HepG2 (cell line): Measurements from ENCODE around the gene GCN1. TPM values are rescaled to one million over a fixed set of nuclear protein-coding genes. Genes with fewer than 3 reads are reported as not detected.

ENCODE experiments used
- ATF4 ChIP-seq, 2 experiments: fragments of 450-650 bp in 1 of 2; sonication (generic) in 1 of 2; formaldehyde crosslinking; IDR thresholded peaks; 2 replicates each; pipeline versions ENCODE4 v1.5.0 to v1.8.0; 2020 to 2022; ENCODE audit warnings: mild to moderate bottlenecking in 1 of 2, missing genetic modification reagents in 1 of 2
- ATRX ChIP-seq: sonication (generic); formaldehyde crosslinking; IDR thresholded peaks from 2 replicates; pipeline ENCODE4 v1.4.0; 2020; ENCODE audit warnings: missing genetic modification reagents, borderline replicate concordance
- CCDC6 ChIP-seq: sonication (generic); formaldehyde crosslinking; IDR thresholded peaks from 2 replicates; pipeline ENCODE4 v1.8.1; 2022; ENCODE audit warnings: mild to moderate bottlenecking, missing genetic modification reagents, moderate library complexity
- CEBPG ChIP-seq: IDR thresholded peaks from 2 replicates; pipeline ENCODE4 v1.6.1; 2016
- GPBP1L1 ChIP-seq: sonication (generic); formaldehyde crosslinking; IDR thresholded peaks from 2 replicates; pipeline ENCODE4 v1.5.0; 2020; ENCODE audit warnings: mild to moderate bottlenecking, missing genetic modification reagents
- GTF3A ChIP-seq: sonication (generic); formaldehyde crosslinking; conservative IDR thresholded peaks from 2 replicates; pipeline ENCODE4 v1.4.0; 2020; ENCODE audit warnings: mild to moderate bottlenecking, missing genetic modification reagents
- HIVEP1 ChIP-seq: sonication (generic); formaldehyde crosslinking; IDR thresholded peaks from 2 replicates; pipeline ENCODE4 v1.4.0; 2020; ENCODE audit warnings: mild to moderate bottlenecking, missing genetic modification reagents
- MATR3 ChIP-seq: sonication (generic); formaldehyde crosslinking; IDR thresholded peaks from 2 replicates; pipeline ENCODE4 v1.4.0; 2020; ENCODE audit warnings: missing genetic modification reagents
- MYNN ChIP-seq: sonication (generic); formaldehyde crosslinking; IDR thresholded peaks from 2 replicates; pipeline ENCODE4 v1.4.0; 2020; ENCODE audit warnings: mild to moderate bottlenecking, low read depth, missing genetic modification reagents
- NFRKB ChIP-seq: fragments of 450-650 bp; IDR thresholded peaks from 2 replicates; pipeline ENCODE4 v1.6.1; 2017
- NR2C2 ChIP-seq: sonication (generic); formaldehyde crosslinking; IDR thresholded peaks from 2 replicates; pipeline ENCODE4 v1.4.0; 2020; ENCODE audit warnings: missing genetic modification reagents, mild to moderate bottlenecking, moderate library complexity, borderline replicate concordance
- NR2F1 ChIP-seq, 2 experiments: fragments of 450-650 bp in 1 of 2; formaldehyde crosslinking in 1 of 2; IDR thresholded peaks; 2 replicates each; pipeline versions ENCODE4 v1.5.0 to v1.6.1; 2016 to 2020; ENCODE audit warnings: mild to moderate bottlenecking in 1 of 2, missing compliant biosample characterization in 1 of 2, missing genetic modification reagents in 1 of 2, moderate library complexity in 1 of 2
- SALL1 ChIP-seq: sonication (generic); formaldehyde crosslinking; IDR thresholded peaks from 2 replicates; pipeline ENCODE4 v1.8.0; 2022; ENCODE audit warnings: mild to moderate bottlenecking, missing genetic modification reagents
- SMARCE1 ChIP-seq: fragments of 450-650 bp; IDR thresholded peaks from 2 replicates; pipeline ENCODE4 v1.6.1; 2017; ENCODE audit warnings: borderline replicate concordance
- SMYD3 ChIP-seq: sonication (generic); formaldehyde crosslinking; IDR thresholded peaks from 2 replicates; pipeline ENCODE4 v1.8.1; 2023; ENCODE audit warnings: mild to moderate bottlenecking, missing genetic modification reagents
- TBP ChIP-seq: sonication (generic); formaldehyde crosslinking; IDR thresholded peaks from 2 replicates; pipeline ENCODE4 v1.5.0; 2020; ENCODE audit warnings: missing genetic modification reagents
- TERF1 ChIP-seq: sonication (generic); formaldehyde crosslinking; IDR thresholded peaks from 2 replicates; pipeline ENCODE4 v1.8.0; 2022; ENCODE audit warnings: mild to moderate bottlenecking, missing genetic modification reagents, moderate library complexity
- YEATS2 ChIP-seq: sonication (generic); formaldehyde crosslinking; IDR thresholded peaks from 2 replicates; pipeline ENCODE4 v1.4.0; 2020; ENCODE audit warnings: missing genetic modification reagents, borderline replicate concordance
- ZC3H13 ChIP-seq: sonication (generic); formaldehyde crosslinking; IDR thresholded peaks from 2 replicates; pipeline ENCODE4 v1.8.1; 2023; ENCODE audit warnings: mild to moderate bottlenecking, missing genetic modification reagents, moderate library complexity
- ZFP82 ChIP-seq: sonication (generic); formaldehyde crosslinking; IDR thresholded peaks from 2 replicates; pipeline ENCODE4 v1.5.1; 2020; ENCODE audit warnings: mild to moderate bottlenecking, missing genetic modification reagents, borderline replicate concordance
- ZNF446 ChIP-seq: sonication (generic); formaldehyde crosslinking; IDR thresholded peaks from 2 replicates; pipeline ENCODE4 v1.5.0; 2020; ENCODE audit warnings: mild to moderate bottlenecking, missing genetic modification reagents
- ZNF557 ChIP-seq: sonication (generic); formaldehyde crosslinking; IDR thresholded peaks from 2 replicates; pipeline ENCODE4 v1.4.0; 2020; ENCODE audit warnings: missing genetic modification reagents
- ZNF605 ChIP-seq: sonication (generic); formaldehyde crosslinking; IDR thresholded peaks from 2 replicates; pipeline ENCODE4 v1.8.0; 2022; ENCODE audit warnings: mild to moderate bottlenecking, missing genetic modification reagents
- ZNF616 ChIP-seq: sonication (generic); formaldehyde crosslinking; IDR thresholded peaks from 2 replicates; pipeline ENCODE4 v1.5.0; 2020; ENCODE audit warnings: low read depth, mild to moderate bottlenecking, missing genetic modification reagents
- ZNF749 ChIP-seq: sonication (generic); formaldehyde crosslinking; IDR thresholded peaks from 2 replicates; pipeline ENCODE4 v1.8.0; 2022; ENCODE audit warnings: mild to moderate bottlenecking, missing genetic modification reagents, moderate library complexity, borderline replicate concordance
- ZNF790 ChIP-seq: sonication (generic); formaldehyde crosslinking; IDR thresholded peaks from 2 replicates; pipeline ENCODE4 v1.8.0; 2022; ENCODE audit warnings: missing genetic modification reagents, mild to moderate bottlenecking, borderline replicate concordance
- ZNF83 ChIP-seq: sonication (generic); formaldehyde crosslinking; IDR thresholded peaks from 2 replicates; pipeline ENCODE4 v1.4.0; 2020; ENCODE audit warnings: missing genetic modification reagents, mild to moderate bottlenecking, borderline replicate concordance
- ZSCAN31 ChIP-seq: sonication (generic); formaldehyde crosslinking; IDR thresholded peaks from 2 replicates; pipeline ENCODE4 v1.5.0; 2020; ENCODE audit warnings: low read depth, mild to moderate bottlenecking, missing genetic modification reagents
- polyA plus RNA-seq, 8 experiments: library from polyadenylated mRNA; depleted of rRNA in 3 of 8; stranded (reverse) in 7 of 8; unstranded in 1 of 8; fragments of >200 nt; fragmentation: Illumina TruSeq in 4 of 8; extraction: Trizol in 4 of 8; gene quantifications; 2 replicates each; pipeline versions ENCODE4 v1.2.1 to v1.2.3, GENCODE V29; 2011 to 2016; ENCODE audit warnings: low read depth in 4 of 8, missing spikeins in 1 of 8, mixed read lengths in 1 of 8; ENCODE audit not compliant: insufficient read depth in 1 of 8
- total RNA-seq, 5 experiments: library from RNA; depleted of rRNA; stranded (reverse); fragments of >200 nt; fragmentation: Illumina TruSeq; extraction: Trizol; gene quantifications; 2 replicates each; pipeline ENCODE4 v1.2.3, GENCODE V29; 2016; ENCODE audit warnings: low read depth in 1 of 5

Gene GCN1
- total and polyA plus RNA-seq, 2 of the 13 experiments (the other 11 are each of a cell fraction or from before 2014, with no cell fraction given): 58.2 to 83.0 TPM

- TF ChIP-seq ATRX (no peak), GPBP1L1 (CRISPR knock-in tag) (no peak), ZC3H13 (CRISPR knock-in tag) (peak; percentile 86; the same call in 1 of the 2 replicates), CCDC6 (peak; percentile 67), MATR3 (CRISPR knock-in tag) (no peak), ZNF790 (CRISPR knock-in tag) (no peak), NR2C2 (CRISPR knock-in tag) (peak; percentile 83), NFRKB (no peak), TERF1 (no peak), GTF3A (CRISPR knock-in tag) (no peak), SALL1 (CRISPR knock-in tag) (peak; percentile 84), YEATS2 (CRISPR knock-in tag) (peak; percentile 71), ZFP82 (no peak), ZNF446 (CRISPR knock-in tag) (no peak), TBP (CRISPR knock-in tag) (no peak), ZNF557 (CRISPR knock-in tag) (no peak), SMARCE1 (no peak), SMYD3 (CRISPR knock-in tag) (peak; percentile 68; the same call in 1 of the 2 replicates), CEBPG (CRISPR knock-in tag) (peak; percentile 81), NR2F1 (CRISPR knock-in tag; IDR thresholded peaks at IDR 0.05) (peak; percentile 52 to 67), ZNF83 (no peak), ZNF616 (CRISPR knock-in tag) (peak; percentile 10; the same call in 1 of the 2 replicates), ZNF605 (peak; percentile 74; the same call in 1 of the 2 replicates), HIVEP1 (CRISPR knock-in tag) (no peak; the same call in 1 of the 2 replicates), ATF4 (CRISPR knock-in tag; IDR thresholded peaks at IDR 0.05) (peak in 1 of 2 experiments; percentile 78; a peak in 2 of 4 replicates), MYNN (CRISPR knock-in tag) (no peak), ZSCAN31 (CRISPR knock-in tag) (no peak), ZNF749 (CRISPR knock-in tag) (no peak)
Measured at GRCh38 chr12:120228291-120229070, 34.0 kb upstream of the GCN1 start (continued).
